Measurements from ENCODE around the gene PRKCA. TPM values are rescaled to one million over a fixed set of nuclear protein-coding genes. Genes with fewer than 3 reads are reported as not detected.
A peak's percentile ranks its signal among the peaks of the same experiment; 100 is the strongest.

The PRKCA gene
- polyA plus RNA-seq, 2 of the 4 experiments (the other 2 are of a cell fraction), result 28.8 to 65.0 TPM

DNA sequence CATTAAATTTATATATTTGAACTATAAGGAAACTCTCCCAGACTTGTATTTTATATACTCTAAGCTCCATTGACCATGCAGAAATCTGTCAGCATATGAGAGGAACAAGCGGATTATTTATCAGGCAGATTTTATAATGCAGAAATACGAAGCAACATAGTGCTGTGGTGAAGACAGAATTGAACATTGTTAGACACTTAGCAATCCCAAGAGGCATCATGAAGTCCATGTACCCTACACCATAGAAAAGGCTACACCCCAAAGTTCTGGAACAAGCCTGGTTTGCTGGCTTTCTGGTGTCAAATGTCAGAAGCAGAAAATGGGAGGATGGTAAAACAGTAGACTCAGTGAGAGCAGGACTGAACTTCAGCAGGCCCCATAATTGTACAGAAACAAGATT lies 241.1 kb downstream of the PRKCA start:
- Histone ChIP-seq H3K4me1 (peaks cover 66% of the 10 kb centered on the region), H3K9me3 (peaks cover 10% of the 10 kb centered on the region; the same call in 1 of the 3 replicates), H3K4me3 (no peak overlapping the region), H3K4me2 (peak overlapping the region; percentile 66), H3K27ac (peak overlapping the region; percentile 67 to 78)
- TF ChIP-seq, protein P1, sequence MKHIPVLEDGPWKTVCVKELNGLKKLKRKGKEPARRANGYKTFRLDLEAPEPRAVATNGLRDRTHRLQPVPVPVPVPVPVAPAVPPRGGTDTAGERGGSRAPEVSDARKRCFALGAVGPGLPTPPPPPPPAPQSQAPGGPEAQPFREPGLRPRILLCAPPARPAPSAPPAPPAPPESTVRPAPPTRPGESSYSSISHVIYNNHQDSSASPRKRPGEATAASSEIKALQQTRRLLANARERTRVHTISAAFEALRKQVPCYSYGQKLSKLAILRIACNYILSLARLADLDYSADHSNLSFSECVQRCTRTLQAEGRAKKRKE (CRISPR knock-in tag; IDR thresholded peaks at IDR 0.05; ENCODE audit: low read depth), result no peak
- TF ChIP-seq NFE2L2 (conservative IDR thresholded peaks at IDR 0.05; ENCODE audit: low read length), result no peak
- CTCF ChIA-PET, result interaction anchor here (1.0 to 1.1 kb wide), 3 partner anchors 9 to 32 kb away, joined by 3 read pairs; no protein-coding TSS in a partner anchor
- no peak for FAIRE-seq
- no peak for DNase-seq (ENCODE audit: low read depth in 1 of 2, low spot score in 1 of 2)
- ATAC-seq, result no peak
- WGBS (ENCODE audit: missing lambda C conversion rate), result 88% methylated on average over 2 of the region's 2 CpGs
- POLR2A ChIA-PET, result no interaction called here

DNA sequence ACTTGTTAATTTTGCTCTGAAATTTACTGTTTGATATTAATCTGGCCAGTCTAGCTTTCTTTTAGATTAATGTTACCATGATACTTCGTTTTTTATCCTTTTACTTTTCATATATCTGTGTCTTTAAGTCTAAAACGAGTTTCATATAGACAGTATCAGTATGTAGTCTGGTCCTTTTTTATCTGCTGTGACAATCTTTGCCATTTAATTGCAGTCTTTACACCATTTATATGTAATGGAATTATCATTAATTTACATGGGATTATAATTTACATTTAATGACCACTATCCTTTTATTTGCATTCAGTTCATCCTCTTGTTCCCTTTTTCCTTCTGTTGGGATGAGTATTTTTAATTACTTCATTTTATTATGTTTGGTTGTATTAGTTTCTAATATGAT lies 243.5 kb downstream of the PRKCA start:
- peaks cover 10% of the 10 kb centered on the region; the same call in 1 of the 3 replicates for H3K9me3 ChIP-seq
- ChIA-PET POLR2A (no interaction called here), CTCF (interaction anchor here (0.7 to 2.8 kb wide), 3 partner anchors 21 to 291 kb away, joined by 3 to 8 read pairs (median 4); no protein-coding TSS in a partner anchor)
- WGBS (ENCODE audit: missing lambda C conversion rate), result 87% methylated on average over 2 of the region's 2 CpGs
- DNase-seq (ENCODE audit: low read depth in 1 of 2, low spot score in 1 of 2) (no peak), ATAC-seq (no peak), FAIRE-seq (no peak)
- no peak overlapping the region for H3K27ac ChIP-seq
- no peak overlapping the region for H3K4me3 ChIP-seq
- TF ChIP-seq, protein P1 (CRISPR knock-in tag; IDR thresholded peaks at IDR 0.05; ENCODE audit: low read depth), result no peak
- TF ChIP-seq NPAS2 (CRISPR knock-in tag; IDR thresholded peaks at IDR 0.05; ENCODE audit: borderline replicate concordance) (no peak), PHF8 (IDR thresholded peaks at IDR 0.05; ENCODE audit: borderline replicate concordance, low read depth) (no peak), CHD2 (IDR thresholded peaks at IDR 0.05; ENCODE audit: low read length, partially characterized antibody) (no peak), SMC3 (IDR thresholded peaks at IDR 0.05) (no peak), FOSL2 (IDR thresholded peaks at IDR 0.05) (no peak), FOSL2 (CRISPR knock-in tag; IDR thresholded peaks at IDR 0.05) (no peak), TP53 (CRISPR knock-in tag; IDR thresholded peaks at IDR 0.05) (no peak), ESRRA (IDR thresholded peaks at IDR 0.05; ENCODE audit: borderline replicate concordance, low read length) (no peak), ZSCAN20 (CRISPR knock-in tag; IDR thresholded peaks at IDR 0.05) (no peak)
- TF ChIP-seq, protein P2, sequence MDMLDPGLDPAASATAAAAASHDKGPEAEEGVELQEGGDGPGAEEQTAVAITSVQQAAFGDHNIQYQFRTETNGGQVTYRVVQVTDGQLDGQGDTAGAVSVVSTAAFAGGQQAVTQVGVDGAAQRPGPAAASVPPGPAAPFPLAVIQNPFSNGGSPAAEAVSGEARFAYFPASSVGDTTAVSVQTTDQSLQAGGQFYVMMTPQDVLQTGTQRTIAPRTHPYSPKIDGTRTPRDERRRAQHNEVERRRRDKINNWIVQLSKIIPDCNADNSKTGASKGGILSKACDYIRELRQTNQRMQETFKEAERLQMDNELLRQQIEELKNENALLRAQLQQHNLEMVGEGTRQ (IDR thresholded peaks at IDR 0.05), result no peak
- TF ChIP-seq, protein P3, sequence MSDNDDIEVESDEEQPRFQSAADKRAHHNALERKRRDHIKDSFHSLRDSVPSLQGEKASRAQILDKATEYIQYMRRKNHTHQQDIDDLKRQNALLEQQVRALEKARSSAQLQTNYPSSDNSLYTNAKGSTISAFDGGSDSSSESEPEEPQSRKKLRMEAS (IDR thresholded peaks at IDR 0.05), result no peak
- H3K4me1 ChIP-seq, result peaks cover 76% of the 10 kb centered on the region
- H3K4me2 ChIP-seq, result no peak overlapping the region

DNA sequence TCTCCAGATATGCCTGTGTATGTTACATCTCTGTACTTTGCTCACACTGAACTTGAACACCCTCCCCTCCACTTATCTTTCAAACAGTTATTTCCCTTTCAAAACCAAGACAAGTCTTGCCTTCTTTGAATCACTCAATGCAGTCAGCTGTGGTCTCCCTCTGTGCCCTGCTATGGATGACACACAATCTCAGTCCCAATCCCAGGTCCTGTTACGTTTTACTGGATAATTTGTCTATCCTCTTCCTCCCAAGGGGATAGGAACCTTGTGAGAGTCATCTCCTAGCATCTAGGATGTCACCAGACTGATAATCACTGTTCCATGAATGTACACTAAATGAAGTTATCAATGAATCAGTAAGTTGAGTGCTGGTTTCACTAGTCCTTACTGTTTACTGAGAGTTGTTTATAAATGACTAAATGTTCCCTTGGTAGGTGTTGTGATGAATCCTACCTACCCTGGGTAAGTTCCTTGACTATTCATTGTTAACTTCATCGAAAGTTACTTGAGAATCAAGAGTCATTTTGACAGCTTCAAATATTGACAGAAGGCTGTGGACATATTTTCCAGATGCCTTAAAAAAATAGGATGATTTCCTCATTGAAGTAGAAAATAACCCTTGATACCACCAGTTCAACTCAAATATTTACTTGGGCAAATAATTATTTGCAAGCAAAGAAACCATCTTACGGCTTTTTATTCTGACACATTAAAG lies 244.9 kb downstream of the PRKCA start:
- H3K4me1 ChIP-seq, result peaks cover 76% of the 10 kb centered on the region
- H3K9me3 ChIP-seq, result peaks cover 10% of the 10 kb centered on the region; the same call in 1 of the 3 replicates
- 2% methylated on average over 3 of the region's 3 CpGs for WGBS (ENCODE audit: missing lambda C conversion rate)
- ChIA-PET CTCF (interaction anchor here (0.5 to 2.8 kb wide), 7 partner anchors 9 to 1254 kb away, joined by 3 to 8 read pairs (median 4); no protein-coding TSS in a partner anchor), POLR2A (no interaction called here)
- ATAC-seq, result peak in 1 of 2 experiments; percentile 59; a peak in 3 of 6 replicates
- DNase-seq (ENCODE audit: low read depth in 1 of 2, low spot score in 1 of 2), result peak in 1 of 2 experiments; percentile 73
- FAIRE-seq, result peak; percentile 13
- peak overlapping the region; percentile 61 to 83; a peak in 5 of 6 replicates for H3K27ac ChIP-seq
- no peak overlapping the region for H3K4me3 ChIP-seq
- TF ChIP-seq MAFK (IDR thresholded peaks at IDR 0.05; ENCODE audit: partially characterized antibody), result no peak
- no peak; the same call in 1 of the 2 replicates for TF ChIP-seq CHD4 (IDR thresholded peaks at IDR 0.05; ENCODE audit: borderline replicate concordance)
- TF ChIP-seq, protein P4, sequence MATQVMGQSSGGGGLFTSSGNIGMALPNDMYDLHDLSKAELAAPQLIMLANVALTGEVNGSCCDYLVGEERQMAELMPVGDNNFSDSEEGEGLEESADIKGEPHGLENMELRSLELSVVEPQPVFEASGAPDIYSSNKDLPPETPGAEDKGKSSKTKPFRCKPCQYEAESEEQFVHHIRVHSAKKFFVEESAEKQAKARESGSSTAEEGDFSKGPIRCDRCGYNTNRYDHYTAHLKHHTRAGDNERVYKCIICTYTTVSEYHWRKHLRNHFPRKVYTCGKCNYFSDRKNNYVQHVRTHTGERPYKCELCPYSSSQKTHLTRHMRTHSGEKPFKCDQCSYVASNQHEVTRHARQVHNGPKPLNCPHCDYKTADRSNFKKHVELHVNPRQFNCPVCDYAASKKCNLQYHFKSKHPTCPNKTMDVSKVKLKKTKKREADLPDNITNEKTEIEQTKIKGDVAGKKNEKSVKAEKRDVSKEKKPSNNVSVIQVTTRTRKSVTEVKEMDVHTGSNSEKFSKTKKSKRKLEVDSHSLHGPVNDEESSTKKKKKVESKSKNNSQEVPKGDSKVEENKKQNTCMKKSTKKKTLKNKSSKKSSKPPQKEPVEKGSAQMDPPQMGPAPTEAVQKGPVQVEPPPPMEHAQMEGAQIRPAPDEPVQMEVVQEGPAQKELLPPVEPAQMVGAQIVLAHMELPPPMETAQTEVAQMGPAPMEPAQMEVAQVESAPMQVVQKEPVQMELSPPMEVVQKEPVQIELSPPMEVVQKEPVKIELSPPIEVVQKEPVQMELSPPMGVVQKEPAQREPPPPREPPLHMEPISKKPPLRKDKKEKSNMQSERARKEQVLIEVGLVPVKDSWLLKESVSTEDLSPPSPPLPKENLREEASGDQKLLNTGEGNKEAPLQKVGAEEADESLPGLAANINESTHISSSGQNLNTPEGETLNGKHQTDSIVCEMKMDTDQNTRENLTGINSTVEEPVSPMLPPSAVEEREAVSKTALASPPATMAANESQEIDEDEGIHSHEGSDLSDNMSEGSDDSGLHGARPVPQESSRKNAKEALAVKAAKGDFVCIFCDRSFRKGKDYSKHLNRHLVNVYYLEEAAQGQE (IDR thresholded peaks at IDR 0.05), result no peak
- peak; percentile 74 for TF ChIP-seq GATA3 (IDR thresholded peaks at IDR 0.05; ENCODE audit: borderline replicate concordance)
- no peak for TF ChIP-seq FOSL2 (IDR thresholded peaks at IDR 0.05)
- TF ChIP-seq FOSL2 (CRISPR knock-in tag; IDR thresholded peaks at IDR 0.05), result peak; percentile 60
- TF ChIP-seq RCOR1 (IDR thresholded peaks at IDR 0.05; ENCODE audit: low read depth, low read length), result no peak
- TF ChIP-seq POLR2AphosphoS2 (conservative IDR thresholded peaks at IDR 0.05; ENCODE audit: low read length), result no peak
- 0 out of 2 replicates have a peak, but pooled peaks have one; percentile 32 for TF ChIP-seq JUNB (IDR thresholded peaks at IDR 0.05)
- no peak for TF ChIP-seq EP300 (IDR thresholded peaks at IDR 0.05)
- no peak for TF ChIP-seq ZFP36 (IDR thresholded peaks at IDR 0.05; ENCODE audit: borderline replicate concordance, partially characterized antibody)
- TF ChIP-seq, protein P3 (IDR thresholded peaks at IDR 0.05), result peak; percentile 14; the same call in 1 of the 2 replicates
- TF ChIP-seq CHD2 (IDR thresholded peaks at IDR 0.05; ENCODE audit: low read length, partially characterized antibody), result peak; percentile 13
- TF ChIP-seq FOXS1 (CRISPR knock-in tag; IDR thresholded peaks at IDR 0.05), result no peak
- no peak for TF ChIP-seq KDM1A (IDR thresholded peaks at IDR 0.05; ENCODE audit: low read depth)
- TF ChIP-seq CEBPB (IDR thresholded peaks at IDR 0.05), result peak in 1 of 2 experiments; percentile 35; a peak in 1 of 4 replicates
- TF ChIP-seq RARB (CRISPR knock-in tag; IDR thresholded peaks at IDR 0.05), result no peak
- peak overlapping the region; percentile 74 for H3K4me2 ChIP-seq
